NCI-H1105 treated with DMSO at 0.1 percent for 48 hours (cell line): Measurements from ENCODE around the gene CRACDL.
"Not testable (repeated sequence)": the region's sequence is repeated elsewhere in the genome, so short reads cannot be mapped to it uniquely, and the experiment has no call there.

Experiments used
- DNase-seq: peaks from one replicate; lab custom pipeline; 2025; lab: John Stamatoyannopoulos, UW

The CRACDL gene

DNA sequence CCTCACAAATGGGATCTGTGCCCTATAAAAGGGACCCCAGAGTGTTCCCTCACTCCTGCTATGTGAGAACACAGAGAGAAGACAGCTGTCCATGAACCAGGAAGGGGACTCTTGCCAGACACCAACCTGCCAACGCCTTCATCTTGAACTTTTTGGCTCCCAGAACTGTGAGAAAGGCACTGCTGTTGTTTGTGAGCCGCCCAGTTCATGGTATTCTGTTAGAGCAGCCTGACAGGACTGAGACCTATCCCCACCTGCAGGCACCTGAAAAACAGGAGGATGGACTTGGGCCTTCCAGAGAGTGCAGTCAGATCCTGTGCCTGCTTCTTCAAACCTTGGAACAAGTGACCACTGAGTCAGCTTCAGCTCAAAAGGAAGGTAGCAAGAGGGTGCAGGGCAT is 51.4 kb downstream of the CRACDL start:
- DNase-seq: no peak

DNA sequence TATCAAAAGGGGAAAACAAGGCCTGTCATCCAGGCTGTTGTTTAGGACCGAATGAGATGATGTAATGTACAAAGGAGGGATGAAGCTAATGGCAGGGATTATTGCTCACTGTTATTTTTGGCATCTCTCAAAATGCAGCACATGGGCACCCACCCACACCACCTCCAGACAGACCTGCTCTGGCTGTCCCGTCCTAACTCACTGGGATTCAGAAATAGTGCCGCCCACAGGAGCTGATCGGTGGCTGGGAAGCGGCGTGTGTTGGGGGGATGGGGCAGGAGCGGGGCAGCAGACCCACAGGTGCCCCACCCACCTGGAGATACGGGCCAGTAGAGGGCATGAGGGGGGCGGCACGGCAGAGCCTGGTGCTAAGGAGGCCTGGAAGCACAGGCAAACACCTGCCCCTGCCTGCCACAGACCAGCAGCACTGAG is 52.2 kb downstream of the CRACDL start:
- DNase-seq: no peak

DNA sequence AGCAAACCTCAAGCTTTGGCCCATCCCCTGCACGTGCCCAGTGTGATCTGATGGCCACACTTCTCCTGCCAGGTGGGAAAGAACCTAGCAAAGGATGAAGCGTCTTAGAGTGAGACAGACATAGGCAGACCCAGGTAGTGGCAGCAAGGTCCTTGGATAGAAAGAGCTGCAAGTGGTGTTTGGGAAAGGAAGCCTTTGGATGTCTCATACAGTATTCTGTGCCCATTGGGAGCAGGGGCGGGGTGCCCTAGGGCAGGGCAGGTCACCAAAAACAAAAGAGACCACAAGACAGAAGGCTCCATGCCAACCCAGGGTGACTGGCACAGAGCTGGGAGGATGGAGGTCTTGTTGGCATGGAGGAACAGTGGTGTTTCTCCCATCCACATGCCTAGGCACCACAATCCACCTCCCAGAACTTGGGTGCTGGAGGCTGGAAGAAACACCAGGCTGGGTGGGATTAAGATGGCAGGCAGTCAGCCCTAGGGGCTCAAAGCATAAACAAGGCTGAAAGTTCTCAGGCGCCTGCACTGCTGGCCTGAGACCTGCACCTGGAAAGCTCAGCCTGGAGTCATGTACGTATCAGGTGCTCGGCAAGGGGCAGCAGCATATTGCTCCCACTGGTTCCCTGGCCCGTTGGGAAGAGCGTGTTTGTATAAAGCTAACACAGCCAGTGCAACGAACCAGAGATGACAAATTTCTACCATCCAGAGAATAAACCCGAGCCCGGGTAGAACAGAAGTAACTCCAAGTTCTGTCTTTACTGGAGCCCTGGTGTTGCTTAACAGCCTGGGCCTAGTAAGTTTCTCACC is 52.9 kb downstream of the CRACDL start:
- no peak for DNase-seq

DNA sequence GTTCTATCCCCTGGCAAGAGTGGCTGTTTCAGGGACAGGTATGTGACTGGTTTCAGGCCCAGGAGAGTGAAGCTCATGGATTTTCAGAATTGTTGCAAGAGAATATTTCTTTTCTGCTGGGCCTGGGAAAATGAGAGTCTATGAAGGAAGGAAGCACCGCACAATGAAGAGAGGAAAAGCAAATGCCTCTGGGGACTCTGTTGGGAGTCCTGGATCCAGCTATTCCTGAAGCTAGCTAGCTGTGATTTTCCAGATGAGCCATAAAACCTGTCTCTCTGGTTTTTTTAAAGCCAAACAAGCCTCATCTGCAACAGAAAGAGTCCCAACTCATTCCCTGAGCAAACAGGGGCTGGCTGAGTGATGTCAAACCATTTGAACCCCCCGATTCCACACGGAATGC is 53.7 kb downstream of the CRACDL start:
- DNase-seq: no peak

DNA sequence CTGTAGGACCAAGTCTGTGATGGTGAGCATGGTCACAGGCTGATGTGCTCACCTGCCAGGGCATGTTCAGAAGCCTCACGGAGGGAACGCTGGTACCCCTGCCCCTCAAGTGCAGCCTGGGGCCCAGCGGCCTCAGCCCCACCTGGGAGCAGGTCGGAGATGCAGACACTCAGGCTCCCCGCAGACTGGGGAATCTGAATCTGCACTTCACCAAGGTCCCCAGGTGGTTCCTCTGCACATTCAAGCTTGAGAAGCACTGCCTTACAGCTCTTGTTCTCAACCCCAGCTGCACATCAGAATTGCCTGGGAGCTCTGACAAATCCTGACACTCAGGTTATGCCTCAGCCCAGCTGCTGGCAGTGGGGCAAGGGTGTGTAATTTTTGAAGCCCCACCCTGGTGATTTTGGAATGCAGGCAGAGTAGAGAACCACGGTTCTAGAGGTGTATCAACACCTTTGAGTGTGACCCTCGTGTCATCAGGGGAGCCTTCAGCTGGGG is 54.8 kb downstream of the CRACDL start:
- DNase-seq: no peak

DNA sequence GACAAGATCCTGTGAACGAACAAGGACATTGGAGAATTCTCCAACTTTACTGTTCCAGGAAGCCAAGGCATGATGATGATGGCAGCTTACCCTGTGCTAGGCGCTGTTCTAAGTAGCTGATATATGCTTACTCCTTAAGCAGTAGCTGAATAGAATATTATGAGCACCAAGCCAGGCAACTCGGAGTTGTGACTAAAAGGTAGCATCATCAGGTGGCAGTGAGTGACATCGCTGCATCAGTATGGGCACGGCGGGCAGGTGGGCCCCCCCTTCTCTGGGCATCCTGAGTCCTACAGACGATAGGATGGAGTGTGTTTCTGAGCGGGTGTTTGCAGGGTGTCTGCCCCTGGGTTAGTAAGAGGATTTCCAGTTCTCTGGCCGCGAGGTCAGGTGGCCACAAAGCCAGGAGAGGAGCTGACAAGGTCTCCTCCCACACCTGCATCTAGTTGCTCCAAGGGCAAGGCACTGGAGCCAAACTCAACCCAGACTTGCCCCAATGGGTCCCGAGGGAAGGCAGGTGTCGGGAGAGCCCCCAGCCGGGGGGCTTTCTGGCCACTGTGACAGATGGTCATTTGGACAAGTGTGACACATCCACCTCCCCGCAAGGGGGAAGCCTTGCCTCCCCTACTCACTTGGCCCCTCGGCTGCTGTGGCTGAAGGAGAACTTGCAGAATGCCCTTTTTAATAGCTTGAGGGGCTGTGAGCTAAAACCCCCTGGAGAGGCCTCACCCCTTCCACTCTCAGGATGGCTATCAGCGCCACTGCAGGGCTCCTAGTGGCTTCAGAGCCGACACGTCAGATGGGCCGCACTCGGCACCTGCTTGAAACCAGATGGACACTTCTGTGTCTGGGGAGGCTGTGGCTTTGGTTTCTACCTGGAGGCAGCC is 55.5 kb downstream of the CRACDL start:
- no peak for DNase-seq

DNA sequence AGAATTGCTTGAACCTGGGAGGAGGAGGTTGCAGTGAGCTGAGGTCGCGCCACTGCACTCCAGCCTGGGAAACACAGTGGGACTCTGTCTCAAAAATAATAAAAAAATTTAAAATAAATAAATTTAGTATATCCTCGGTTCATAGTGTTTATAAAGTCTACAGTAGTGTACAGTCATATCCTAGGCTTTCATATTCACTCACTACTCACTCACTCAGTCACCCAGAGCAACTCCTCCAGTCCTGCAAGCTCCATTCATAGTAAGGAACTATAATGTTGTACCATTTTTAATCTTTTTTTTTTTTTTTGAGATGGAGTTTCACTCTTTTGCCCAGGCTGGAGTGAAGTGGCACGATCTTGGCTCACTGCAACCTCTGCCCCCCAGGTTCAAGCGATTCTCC is 58.4 kb downstream of the CRACDL start:
- DNase-seq: not testable (repeated sequence)

DNA sequence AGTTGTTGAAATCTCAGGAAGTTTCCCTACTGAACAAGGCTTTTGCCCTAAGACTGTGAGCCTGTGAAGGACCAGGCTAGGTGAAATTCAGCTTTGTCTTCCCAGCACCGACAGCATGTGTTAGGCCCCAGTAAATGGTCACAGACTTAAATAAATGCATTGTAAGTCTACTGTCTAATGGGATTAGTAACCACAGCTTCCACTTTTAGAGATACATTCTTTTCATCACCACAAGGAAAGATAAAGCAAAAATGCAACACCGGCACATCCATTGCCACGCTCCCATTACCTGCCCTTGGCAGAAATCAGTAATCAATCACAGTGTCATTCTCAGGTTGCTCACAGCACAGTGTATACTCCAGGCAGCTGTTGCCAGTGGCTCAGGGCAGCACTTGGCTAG is 59.3 kb downstream of the CRACDL start:
- no peak for DNase-seq

DNA sequence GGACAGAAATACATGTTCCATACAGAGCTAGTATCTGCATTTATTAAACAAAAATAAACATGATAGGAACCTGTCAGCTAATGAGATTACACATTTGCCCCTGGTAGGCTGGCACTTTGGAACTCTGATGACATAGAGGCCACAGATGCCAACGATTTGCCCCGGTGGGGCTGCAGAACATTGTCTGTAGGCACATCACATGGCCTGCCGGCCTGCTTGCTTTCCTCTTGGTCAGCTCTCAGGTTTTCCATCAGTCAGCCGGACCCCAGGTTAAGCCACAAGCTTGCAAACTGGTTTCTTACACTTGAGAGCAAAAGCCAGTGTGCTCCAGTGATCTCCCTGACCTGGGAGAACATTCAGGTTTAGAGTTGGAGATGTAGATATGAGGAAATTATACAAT is 60.3 kb downstream of the CRACDL start:
- no peak for DNase-seq

DNA sequence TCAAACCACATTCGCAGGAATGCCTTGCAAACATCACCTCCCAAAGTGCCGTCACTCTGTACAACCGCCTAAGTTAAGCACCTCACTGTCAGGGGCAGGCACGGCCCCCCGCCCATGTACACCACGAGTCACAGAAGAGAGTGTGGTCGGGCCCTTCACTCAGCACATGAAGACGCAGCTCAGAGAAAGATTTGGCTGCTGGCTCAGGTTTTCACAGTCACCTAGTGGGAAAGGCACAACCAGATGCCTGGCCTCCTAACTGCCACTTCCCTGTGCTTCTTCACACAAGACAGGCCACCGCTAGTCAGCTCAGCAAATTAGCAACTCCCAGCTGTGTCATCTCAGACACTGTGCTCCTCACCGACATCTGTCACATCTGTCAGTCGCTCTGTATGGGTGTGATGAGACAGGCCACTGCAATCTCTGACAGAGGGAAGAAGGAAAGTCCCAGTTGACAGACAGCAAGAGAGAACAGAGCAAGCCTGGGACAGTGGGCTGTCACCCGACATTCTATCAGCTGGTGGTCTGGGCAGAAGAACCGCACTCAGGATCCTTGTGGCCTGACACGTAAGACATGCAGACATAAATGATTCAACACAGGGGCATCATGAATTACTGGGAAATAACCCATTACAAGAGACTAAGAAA is 60.8 kb downstream of the CRACDL start:
- DNase-seq: no peak

DNA sequence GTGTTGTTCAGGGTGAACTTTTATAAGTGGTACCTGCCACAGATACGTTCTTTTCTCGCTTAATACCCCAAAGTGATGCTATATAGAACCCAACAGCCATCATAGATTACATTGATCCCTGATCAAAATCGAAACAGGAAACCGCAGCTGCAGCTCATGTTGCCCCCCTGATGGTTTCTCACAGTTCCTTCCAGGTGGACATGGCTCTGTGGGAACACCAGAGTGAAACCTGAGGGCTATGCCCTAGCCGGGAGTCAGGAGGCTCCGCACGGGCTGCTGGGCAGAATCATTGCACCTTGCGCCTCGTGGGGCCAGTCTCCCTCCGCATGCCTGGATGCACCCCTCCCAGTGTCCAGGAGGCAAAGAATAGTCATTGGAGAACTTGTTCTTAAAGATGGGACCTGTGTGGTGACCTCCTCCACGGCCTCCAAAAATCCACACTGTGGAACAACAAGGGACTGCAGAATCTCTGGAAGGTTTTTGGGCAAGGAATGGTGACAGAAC is 61.8 kb downstream of the CRACDL start:
- DNase-seq: no peak

DNA sequence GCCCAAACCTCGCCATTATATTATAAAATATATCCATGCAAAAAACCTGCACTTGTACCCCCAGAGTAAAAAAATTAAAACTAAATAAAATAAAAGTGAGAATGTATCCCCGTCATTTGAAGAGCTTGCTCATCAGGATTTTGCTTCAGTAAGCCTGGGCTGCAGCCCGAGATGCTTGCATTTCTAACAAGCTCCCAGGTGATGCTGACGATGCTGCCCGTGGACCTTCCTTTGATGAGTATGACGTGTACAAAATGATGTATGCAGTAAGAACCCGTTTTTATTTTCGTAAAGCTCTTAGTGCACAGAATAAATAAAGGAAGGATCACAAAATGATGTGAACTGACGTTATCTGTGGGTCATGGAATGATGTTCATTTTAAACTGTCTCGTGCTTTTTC is 63.5 kb downstream of the CRACDL start:
- DNase-seq: no peak

DNA sequence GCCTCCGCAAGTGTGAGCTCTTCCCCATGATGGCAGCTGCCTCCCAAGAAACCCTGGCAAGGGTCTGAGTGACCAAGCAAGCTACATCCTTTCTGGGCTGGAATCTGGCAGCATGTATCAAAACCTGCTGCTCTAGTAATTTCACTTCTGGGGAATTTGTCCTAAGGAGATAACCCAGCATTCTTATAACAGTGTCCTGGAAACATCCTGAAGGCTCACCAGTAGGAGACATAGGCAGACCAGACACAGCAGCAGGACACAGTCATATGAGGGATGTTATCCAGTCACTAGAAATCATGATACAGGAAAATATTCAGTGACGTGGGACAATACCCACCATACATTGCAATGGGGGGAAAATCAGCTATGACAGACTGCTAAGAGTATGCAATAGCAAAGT is 64.5 kb downstream of the CRACDL start:
- DNase-seq: no peak

DNA sequence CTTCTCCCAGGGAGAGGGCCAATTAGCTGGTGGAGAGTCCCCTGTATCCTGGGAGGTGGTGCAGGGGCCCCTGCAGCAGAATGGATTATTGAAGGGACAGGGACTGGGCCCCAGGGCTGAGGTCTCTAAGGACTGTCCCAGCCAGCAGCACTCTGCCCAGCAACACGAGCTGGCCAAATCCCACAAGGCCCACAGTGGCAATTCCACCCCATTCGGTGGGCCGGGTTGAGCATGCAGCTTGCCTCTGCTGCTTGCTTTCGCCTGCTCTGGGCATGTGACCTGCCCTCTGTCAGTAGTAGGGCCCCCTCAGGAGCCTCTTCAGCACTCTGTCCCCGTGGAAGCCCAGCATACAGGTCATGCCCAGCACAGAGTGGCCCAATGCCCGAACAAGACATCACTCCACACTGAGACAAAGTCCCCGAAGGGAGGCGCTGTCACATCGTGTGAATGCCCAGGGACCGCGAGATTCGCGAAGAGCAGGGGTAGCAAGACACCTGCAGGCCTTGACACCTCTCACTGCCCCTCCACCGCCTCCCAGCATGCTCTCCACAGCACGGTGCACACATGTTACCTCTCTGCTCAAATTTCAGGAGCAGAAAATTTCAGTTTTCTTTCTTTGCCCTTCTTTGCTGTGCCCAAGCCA is 65.4 kb downstream of the CRACDL start:
- DNase-seq: peak; percentile 74

DNA sequence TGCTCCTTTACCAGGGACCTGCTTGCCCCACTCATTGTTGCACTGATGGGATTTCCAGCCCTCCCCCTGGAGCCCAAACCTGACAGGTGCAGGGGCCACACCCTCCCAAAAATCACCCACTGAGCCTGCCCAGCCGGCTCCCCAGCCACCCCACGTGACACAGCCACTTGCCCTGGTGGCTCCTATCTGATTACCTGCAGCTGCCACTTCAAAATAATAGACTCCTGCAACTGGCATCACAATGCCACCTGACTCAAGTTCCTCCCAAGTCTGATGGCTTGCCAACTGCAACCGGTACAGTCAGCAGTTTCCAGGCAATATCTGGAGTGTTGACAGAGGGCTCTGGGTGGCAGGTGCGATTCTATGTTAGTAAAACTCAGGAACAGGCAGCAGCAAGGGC is 66.2 kb downstream of the CRACDL start:
- DNase-seq: peak; percentile 99

DNA sequence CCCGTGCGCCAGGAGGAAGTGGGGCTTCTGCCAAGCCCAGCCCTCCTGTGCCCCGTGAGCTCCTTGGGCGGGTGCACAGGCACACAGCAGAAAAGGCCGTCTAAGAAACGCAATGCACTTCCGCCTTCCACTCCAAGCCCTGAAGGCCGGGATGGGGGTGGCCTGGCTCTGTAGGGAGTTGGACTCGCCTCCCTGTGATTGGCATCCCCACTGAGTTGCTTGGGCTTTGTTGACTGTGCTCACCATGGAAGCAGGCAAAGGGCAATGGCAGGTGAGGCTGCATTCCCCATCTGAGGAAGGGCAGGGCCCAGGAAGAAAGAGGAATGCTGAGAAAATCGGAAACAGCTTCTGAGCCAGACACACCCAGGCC is 66.8 kb downstream of the CRACDL start:
- peak; percentile 88 for DNase-seq

DNA sequence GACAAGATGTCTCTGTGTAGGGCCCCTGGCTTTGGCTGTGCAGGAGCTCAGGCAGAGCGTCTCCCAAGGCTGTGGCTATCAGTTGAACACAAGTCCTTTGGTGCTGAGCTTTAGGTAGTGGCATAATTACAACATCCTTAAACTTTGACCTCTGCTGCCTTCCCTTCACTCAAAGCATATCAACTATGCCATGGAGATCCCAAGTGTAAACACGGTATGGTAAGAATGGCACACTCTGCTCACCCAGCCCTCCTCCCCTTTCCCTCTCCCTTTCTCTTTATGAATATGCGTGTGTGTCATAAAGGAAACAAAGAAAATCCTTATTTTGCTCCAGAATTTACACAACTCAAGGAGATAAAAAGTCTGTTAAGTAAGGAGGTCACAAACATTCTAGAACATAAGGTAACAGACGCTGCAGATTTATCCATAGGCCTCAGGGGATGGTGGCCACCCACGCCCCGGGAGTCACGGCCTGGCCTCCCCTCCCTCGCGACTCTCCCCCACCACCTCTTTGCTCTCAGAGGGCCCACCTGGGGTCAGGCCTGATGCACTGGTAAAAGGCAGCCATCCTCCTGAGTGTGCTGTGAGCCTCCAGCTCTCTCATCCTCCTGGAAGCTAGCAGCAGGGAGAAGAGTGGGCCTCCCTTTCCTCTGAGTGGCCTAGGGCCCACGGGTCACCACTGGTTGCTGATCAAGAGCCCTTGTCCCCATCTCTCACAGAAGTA is 67.3 kb downstream of the CRACDL start:
- DNase-seq: peak; percentile 34

DNA sequence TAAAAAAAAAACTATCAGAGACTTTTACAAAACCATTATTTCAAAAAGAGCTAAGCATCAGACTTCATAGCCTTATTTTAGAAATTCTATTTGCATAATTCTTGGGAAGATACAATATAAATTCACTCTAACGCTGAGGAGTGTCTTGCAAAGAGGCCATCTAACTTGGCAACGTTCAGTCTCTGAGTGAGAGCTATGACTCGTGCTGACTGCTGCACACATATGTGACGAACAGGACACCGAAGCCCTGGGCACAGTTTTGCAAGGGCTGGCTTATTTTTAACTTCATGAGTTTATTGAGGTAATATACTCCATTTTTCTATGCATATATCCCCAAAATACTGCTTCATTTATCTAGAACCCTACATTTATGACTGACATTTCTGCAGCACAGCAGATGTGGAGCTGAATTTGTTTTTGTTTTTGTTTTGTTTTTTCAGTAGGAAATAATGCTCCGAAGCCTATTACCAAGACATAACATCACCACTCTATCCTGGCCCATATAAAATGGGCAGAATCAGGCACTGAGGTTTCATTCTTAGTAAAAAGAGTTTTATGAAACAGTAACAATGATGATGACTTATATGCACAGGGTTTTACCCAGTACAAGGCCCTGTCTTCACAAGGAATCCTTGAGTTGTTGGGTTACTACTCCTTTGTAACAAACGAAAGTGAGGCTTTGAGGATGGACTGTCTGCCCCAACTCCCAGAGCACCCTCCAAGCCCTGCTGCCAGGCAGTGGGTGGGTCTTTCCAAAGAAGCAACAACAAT is 68.3 kb downstream of the CRACDL start:
- no peak for DNase-seq

DNA sequence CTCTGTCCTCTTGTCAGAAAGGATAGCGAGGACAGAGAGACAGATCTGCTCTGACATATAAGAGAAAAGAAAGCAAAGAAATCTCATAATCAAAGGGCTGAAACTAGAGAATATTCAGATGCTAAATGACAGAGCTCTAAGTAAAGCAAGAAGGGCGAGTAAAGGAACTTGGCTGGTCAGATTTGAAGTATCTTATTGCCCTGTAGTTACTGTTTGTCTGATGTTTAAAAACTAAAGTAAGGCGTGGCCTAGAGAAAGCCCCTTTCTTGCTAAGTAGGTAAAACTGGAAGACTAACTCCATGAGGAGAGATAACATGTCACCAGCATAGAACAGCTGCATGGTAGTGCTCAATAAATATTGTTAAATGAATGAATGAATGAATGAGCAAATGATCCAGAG is 70.0 kb downstream of the CRACDL start:
- DNase-seq: no peak

DNA sequence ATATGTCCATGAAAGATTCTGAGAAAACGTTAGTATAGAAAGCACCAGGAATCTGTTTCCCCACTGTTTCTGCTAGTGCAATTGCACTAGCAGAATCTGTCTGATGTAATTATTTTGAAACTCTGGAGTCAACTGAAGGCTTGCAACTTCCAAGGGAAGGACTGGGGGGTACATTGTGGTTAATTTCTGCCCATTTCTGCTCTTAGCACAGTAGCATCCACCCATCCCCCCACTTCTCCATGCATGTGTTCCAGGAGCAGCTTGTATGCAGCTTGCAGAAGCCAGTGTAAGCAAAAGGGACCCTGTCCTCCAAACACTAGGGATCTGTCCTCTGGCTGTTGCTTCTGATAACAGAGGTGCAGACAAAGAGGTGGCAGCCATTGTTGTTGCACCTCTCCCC is 74.4 kb downstream of the CRACDL start:
- DNase-seq: no peak
